Adrenal gland (tissue), 5 donors: Measurements from ENCODE around the gene KIRREL3.

Source experiments
- CTCF ChIP-seq, 6 experiments: fragments of 450-650 bp in 4 of 6; fragments of 200-600 bp in 2 of 6; sonication (generic) in 1 of 6; IDR thresholded peaks; 1 replicate in 5 of 6; 2 replicates in 1 of 6; pipeline versions ENCODE4 v1.5.1 to v1.8.0; 2016 to 2021; ENCODE audit warnings: antibody characterized with exemption in 6 of 6, mild to moderate bottlenecking in 2 of 6, moderate library complexity in 1 of 6
- POLR2A ChIP-seq, 2 donors: fragments of 450-650 bp; IDR thresholded peaks; one replicate each; pipeline ENCODE4 v1.6.1; 2017; ENCODE audit warnings: antibody characterized with exemption in 2 of 2, mild to moderate bottlenecking in 2 of 2, moderate library complexity in 1 of 2
- donor health status: DM: no; HTN: no; CAD: no.

GRCh38 chr11:126996036-126996804 lies 4.3 kb downstream of the KIRREL3 start:
- TF ChIP-seq CTCF (IDR thresholded peaks at IDR 0.05): no peak
- TF ChIP-seq POLR2A (IDR thresholded peaks at IDR 0.05): no peak
